Amniotic stem cell (primary cell): ENCODE results near the gene SCAANT1.

Source experiments
- DNase-seq: peaks from one replicate; lab custom pipeline; 2025; lab: John Stamatoyannopoulos, UW

SCAANT1 gene

GRCh38 chr3:63934041-63934866, 22.1 kb upstream of the SCAANT1 start:
- DNase-seq, result no peak

DNA sequence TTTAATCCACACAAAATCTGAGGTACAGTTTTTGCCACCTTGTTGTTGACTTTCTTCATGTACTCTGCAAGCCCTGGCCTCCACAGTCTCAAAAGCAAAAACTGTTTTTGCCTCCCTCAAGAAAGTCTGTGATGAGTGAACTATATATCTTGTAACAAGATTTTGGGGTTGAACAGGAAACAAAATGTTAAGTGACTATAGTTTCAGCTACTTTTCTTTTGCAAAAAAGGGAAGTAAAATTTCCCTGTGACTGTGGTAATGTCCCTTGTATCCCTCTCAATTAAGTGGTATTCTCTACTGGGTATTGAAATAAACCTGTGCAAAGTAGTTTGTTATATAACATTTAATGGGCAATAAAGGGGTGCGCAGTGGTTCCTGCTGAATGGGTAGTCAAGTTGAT, 21.3 kb upstream of the SCAANT1 start:
- no peak for DNase-seq

- no peak for DNase-seq
Measured at GRCh38 chr3:63932509-63933212, 20.5 kb upstream of the SCAANT1 start.

GRCh38 chr3:63931290-63931689, 19.1 kb upstream of the SCAANT1 start:
- DNase-seq, result no peak

DNA sequence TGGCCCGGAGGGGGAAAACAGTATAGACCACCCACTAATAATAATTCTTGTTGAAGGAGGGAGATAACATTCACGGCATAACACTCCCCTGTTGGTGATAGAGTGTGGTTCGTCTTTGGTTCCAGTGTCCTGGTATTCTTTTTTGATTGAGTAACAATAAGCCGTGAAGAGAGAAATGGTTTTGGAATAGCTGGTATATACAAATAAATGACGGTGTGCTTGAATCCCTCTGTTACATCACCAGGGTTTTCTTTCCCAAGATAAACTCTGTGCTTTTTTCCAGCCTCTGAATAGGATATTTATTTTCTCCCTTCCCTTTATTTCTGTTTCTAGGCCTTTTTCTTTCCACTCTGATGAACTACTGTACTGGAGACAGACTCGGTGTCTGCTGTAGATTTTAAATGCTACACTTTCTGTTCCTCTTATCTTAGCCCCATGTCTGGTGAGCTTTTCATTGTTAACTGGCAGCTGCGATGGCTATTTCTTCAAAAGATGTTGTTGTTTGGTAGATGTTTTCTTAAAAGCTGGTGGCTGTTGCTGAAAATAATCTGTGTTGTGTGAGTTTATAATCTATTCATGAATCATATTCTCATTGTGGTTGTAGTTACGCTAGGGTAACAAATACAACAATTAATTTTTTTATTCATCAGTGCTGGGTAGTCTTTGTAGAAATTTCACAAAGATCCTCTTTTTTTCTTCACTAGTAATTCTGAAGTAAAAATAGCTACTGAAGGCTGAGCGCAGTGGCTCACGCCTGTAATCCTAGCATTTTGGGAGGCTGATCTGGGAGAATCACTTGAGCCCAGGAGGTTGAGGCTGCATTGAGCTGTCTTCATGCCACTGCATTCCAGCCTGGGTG, 15.5 kb upstream of the SCAANT1 start:
- no peak for DNase-seq

GRCh38 chr3:63926309-63926708, 14.1 kb upstream of the SCAANT1 start:
- DNase-seq, result no peak

- DNase-seq, result no peak
Measured at GRCh38 chr3:63922491-63923199, 10.5 kb upstream of the SCAANT1 start.

DNA sequence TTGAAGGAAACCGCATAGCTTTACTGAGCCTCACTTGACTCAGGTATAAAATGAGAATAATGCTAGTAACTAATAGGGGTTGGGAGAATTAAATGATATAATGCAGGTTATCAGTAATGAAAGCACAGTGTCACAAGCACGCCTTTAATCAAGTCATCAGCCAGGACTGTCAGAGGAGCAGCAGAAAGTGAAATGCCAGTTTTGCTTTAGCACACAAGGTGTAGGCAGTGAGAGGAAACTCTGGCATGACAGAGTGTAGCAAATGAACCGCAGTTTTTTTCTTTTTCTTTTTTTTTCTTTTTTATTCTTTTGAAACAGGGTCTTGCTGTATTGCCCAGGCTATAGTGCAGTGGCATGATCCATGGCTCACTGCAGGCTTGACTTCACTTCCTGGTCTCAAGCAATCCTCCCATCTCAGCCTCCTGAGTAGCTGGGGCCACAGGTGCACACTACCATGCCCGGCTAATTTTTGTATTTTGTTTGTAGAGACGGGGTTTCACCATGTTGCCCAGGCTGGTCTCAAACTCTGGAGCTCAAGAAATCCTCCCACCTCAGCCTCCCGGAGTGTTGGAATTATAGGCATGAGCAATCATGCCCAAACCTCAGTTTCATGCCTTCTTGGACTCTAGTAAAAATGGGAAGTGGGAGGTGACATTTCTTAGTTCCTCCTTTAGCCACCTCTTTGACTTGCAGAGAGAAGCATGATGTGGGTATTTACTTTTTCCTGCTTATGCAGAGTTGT, 9.7 kb upstream of the SCAANT1 start:
- no peak for DNase-seq

- DNase-seq, result no peak
Measured at GRCh38 chr3:63920001-63920400, 7.8 kb upstream of the SCAANT1 start.

- DNase-seq, result no peak
Measured at GRCh38 chr3:63918321-63918720, 6.1 kb upstream of the SCAANT1 start.

GRCh38 chr3:63914312-63914711, 2.1 kb upstream of the SCAANT1 start:
- DNase-seq, result no peak

GRCh38 chr3:63912768-63913588, 795 bp upstream of the SCAANT1 start:
- DNase-seq, result no peak

- DNase-seq, result no peak
Measured at GRCh38 chr3:63911509-63911872, 692 bp downstream of the SCAANT1 start.

DNA sequence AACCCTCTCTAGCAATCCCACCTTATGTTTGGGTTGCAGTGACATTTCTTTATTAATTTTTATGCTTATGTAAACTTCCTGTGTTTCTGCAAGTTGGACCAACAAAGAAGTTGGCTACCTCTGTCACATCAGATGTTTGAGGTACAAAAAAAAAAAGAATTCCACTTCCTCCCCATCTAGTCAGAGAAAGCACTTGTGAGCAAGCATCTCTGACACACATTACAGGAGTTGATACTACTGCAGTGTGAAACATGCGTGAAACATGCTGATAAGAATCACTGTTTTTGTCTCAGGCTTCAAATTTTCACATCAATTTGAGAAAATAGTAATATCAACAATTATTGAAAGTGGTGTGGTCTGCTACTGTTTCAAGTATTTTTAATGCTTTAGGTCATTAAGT, 1.3 kb downstream of the SCAANT1 start:
- DNase-seq, result no peak

DNA sequence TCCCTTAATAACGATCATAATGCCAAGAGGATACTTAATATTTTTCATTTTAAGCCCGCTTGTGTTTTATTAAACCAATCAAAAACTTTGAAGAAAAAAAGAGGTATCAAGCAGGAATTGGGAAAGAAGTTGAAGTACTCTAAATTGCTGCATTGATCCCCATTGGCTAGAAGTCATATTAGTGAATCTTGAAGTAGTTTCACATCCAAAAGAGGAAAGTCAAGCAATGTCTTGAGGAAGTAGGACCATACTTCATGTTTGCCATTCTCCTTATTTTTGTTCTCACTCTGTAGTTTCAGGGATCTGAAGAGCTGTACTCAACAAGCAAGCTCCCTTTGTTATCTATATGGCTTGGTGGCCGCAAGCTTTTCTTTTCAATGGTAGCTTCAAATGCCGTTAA, 2.2 kb downstream of the SCAANT1 start:
- no peak for DNase-seq

- DNase-seq, result no peak
Measured at GRCh38 chr3:63909431-63909830, 2.8 kb downstream of the SCAANT1 start.

DNA sequence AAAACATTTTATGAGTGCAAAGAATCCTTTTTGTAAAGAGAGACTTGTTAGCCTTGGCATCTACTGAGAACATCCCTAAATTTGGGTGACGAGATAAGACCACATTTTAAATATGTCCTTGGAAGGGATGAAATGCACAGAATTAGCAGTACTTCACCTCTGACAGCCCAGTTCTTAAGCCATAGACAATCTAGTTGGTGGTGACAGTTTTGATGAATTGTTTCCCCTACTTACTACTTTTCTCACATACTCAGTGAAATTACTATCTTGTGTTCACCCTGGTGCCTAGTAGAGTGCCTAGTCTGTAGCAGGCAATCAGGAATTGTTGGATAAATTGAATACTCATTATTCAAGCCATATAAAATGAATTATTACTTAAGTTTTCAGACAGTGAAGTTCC, 3.4 kb downstream of the SCAANT1 start:
- no peak for DNase-seq

DNA sequence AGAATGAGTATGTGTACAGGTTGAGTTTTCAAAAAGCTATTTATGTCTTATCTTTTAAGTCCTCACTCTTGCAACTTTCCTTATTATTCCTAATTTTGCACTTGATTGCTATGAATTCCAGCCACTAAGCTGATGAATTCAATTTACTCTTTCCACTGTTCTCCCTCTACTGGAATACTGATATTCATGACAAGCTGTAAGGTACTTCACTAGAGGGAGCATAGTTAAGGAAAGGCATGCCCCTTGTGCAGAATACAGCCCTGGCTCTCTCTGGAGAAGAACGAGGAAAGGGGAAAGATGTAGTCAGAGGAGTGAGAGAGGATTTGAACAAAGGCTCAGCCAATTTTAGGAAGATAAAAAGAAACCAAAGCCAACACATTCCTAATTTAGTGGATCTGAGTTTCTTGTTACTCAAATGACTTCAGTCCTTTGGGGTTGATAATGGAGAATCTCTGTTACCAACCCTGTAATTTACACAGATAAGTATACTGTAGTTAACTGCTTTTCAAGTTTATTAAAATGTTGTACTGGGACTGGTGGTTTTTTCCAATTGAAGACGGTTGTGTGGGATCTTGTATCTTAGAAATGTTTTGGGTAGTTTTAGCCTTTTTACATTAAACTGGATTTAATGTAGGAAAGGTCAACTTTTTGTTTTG, 4.0 kb downstream of the SCAANT1 start:
- DNase-seq, result no peak

DNA sequence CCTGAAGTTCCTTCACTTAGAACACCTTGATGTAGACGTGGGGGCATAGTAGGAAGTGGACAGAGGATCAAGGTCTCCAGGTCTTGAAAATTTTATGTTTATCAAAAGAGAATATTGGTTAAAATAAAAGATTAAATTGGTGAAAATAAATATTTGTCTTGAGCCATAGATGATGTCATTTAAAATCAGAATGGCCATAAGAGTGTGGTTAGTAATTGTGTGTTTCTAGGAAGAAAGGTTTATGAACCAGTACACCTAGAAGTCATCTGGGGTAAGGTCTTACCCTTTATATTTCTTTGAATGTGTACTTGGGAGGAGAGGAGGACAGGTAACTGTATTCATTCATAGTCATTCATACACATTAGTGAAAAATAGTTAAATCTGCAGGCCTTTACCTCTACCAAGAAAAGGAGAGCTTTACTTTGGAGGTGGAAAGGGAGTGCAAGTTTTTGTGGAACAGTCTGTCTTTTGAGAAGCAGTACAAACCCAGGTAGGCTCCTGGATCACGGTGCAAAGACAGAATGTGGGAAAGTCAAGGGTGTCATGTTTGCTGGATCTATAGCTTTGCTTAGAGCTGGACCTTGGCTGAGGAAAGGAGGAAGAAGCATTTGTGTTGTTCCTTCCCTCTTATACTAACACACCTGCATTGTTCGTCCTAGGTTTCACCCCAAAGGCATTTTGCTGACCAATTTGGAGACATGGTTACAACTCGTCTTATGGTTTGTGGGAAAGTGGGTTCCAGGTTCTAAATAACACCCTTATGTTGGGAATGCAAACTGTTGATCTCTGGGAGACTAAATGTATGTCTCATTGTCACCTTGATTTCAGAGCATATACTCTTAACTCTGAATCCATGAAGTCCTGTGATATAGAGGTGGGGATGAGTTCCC, 6.2 kb downstream of the SCAANT1 start:
- DNase-seq, result no peak
